ENCODE data around the gene HACD2.
A peak's percentile ranks its signal among the peaks of the same experiment; 100 is the strongest.
"Not testable (repeated sequence)": the region's sequence is repeated elsewhere in the genome, so short reads cannot be mapped to it uniquely, and the experiment has no call there.

Gene HACD2

GRCh38 chr3:123584988-123585937, at the start of gene HACD2:
Gene HACD2, minus strand, starts transcription at chr3:123585053. Its CDS starts 26 bp downstream, at chr3:123585027.
- DNase-seq (ENCODE audit: low read depth), result peak; percentile 98

GRCh38 chr3:123634149-123635051, 49.5 kb upstream of the HACD2 start:
- no peak for DNase-seq (ENCODE audit: low read depth)

- DNase-seq (ENCODE audit: low read depth), result no peak
Observed at GRCh38 chr3:123633530-123633929, 48.7 kb upstream of the HACD2 start.

- no peak for DNase-seq (ENCODE audit: low read depth)
Observed at GRCh38 chr3:123632161-123632655, 47.4 kb upstream of the HACD2 start.

- no peak for DNase-seq (ENCODE audit: low read depth)
Observed at GRCh38 chr3:123629747-123630047, 44.8 kb upstream of the HACD2 start.

GRCh38 chr3:123628996-123629746, 44.3 kb upstream of the HACD2 start:
- DNase-seq (ENCODE audit: low read depth), result no peak

GRCh38 chr3:123627673-123628670, 43.1 kb upstream of the HACD2 start:
- DNase-seq (ENCODE audit: low read depth), result no peak

GRCh38 chr3:123626881-123627280, 42.0 kb upstream of the HACD2 start:
- DNase-seq (ENCODE audit: low read depth), result no peak

GRCh38 chr3:123624302-123624701, 39.4 kb upstream of the HACD2 start:
- no peak for DNase-seq (ENCODE audit: low read depth)

- no peak for DNase-seq (ENCODE audit: low read depth)
Observed at GRCh38 chr3:123623346-123623880, 38.6 kb upstream of the HACD2 start.

GRCh38 chr3:123622766-123623165, 37.9 kb upstream of the HACD2 start:
- DNase-seq (ENCODE audit: low read depth), result no peak

GRCh38 chr3:123621850-123622189, 37.0 kb upstream of the HACD2 start:
- no peak for DNase-seq (ENCODE audit: low read depth)

GRCh38 chr3:123621186-123621849, 36.5 kb upstream of the HACD2 start:
- no peak for DNase-seq (ENCODE audit: low read depth)

GRCh38 chr3:123620343-123620742, 35.5 kb upstream of the HACD2 start:
- no peak for DNase-seq (ENCODE audit: low read depth)

GRCh38 chr3:123618768-123619484, 34.1 kb upstream of the HACD2 start:
- no peak for DNase-seq (ENCODE audit: low read depth)

GRCh38 chr3:123618076-123618708, 33.3 kb upstream of the HACD2 start:
- no peak for DNase-seq (ENCODE audit: low read depth)

- no peak for DNase-seq (ENCODE audit: low read depth)
Observed at GRCh38 chr3:123616593-123616992, 31.7 kb upstream of the HACD2 start.

GRCh38 chr3:123613543-123613942, 28.7 kb upstream of the HACD2 start:
- no peak for DNase-seq (ENCODE audit: low read depth)

- DNase-seq (ENCODE audit: low read depth), result not testable (repeated sequence)
Observed at GRCh38 chr3:123611674-123612073, 26.8 kb upstream of the HACD2 start.

Data from HS-27A (cell line).